Hepatocyte (in vitro differentiated cells): ENCODE data around the gene ARID3A.

Experiments
- EZH2phosphoT487 ChIP-seq: fragments of 200-600 bp; sonication (generic); IDR thresholded peaks from one replicate; pipeline ENCODE4 v1.6.1; 2018; ENCODE audit warnings: antibody characterized with exemption, mild to moderate bottlenecking, low read depth, moderate library complexity; ENCODE audit not compliant: unreplicated experiment, severe bottlenecking
- TF ChIP-seq, protein P1 (sequence below): fragments of 200-600 bp; sonication (generic); IDR thresholded peaks from 2 replicates; pipeline ENCODE4 v1.5.1; 2016; ENCODE audit warnings: antibody characterized with exemption, mild to moderate bottlenecking; ENCODE audit not compliant: poor library complexity

DNA sequence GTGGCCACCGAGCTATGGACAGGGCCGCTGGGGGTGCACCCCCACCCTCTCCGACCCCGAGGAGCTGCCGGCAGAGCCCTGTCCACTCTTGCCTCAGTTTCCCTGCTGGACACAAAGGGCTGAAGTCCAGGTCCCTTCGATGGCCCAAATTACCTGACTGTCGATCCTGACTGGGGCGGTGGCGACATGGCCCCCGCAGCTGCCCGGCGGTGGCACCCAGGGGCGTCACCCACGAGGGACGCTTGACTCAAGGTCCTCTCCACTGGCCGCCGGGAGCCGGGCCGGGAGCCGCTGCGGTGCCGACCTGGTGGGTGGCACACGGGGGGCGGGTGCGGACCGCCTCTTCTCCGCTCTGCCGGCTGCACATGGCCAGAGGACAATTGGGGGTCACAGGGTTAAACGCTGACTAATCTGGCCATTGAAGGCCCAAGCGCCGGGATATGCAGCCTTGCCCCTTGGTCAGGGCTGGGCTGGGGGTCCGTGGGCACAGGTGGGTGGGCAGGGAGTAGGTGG, 16.4 kb downstream of the ARID3A start:
- TF ChIP-seq, protein P1, sequence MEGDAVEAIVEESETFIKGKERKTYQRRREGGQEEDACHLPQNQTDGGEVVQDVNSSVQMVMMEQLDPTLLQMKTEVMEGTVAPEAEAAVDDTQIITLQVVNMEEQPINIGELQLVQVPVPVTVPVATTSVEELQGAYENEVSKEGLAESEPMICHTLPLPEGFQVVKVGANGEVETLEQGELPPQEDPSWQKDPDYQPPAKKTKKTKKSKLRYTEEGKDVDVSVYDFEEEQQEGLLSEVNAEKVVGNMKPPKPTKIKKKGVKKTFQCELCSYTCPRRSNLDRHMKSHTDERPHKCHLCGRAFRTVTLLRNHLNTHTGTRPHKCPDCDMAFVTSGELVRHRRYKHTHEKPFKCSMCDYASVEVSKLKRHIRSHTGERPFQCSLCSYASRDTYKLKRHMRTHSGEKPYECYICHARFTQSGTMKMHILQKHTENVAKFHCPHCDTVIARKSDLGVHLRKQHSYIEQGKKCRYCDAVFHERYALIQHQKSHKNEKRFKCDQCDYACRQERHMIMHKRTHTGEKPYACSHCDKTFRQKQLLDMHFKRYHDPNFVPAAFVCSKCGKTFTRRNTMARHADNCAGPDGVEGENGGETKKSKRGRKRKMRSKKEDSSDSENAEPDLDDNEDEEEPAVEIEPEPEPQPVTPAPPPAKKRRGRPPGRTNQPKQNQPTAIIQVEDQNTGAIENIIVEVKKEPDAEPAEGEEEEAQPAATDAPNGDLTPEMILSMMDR = no peak
- no peak for TF ChIP-seq EZH2phosphoT487
